Thyroid gland (tissue), 4 donors: Measurements from ENCODE around the gene ZRANB3. TPM values are rescaled to one million over a fixed set of nuclear protein-coding genes. Genes with fewer than 3 reads are reported as not detected.
A peak's percentile ranks its signal among the peaks of the same experiment; 100 is the strongest.

ENCODE experiments used
- DNase-seq, 2 donors: peaks; one replicate each; pipeline ENCODE4 v3.0.0-alpha.2; 2019
- H3K27ac ChIP-seq, 3 donors: fragments of 200-600 bp; sonication (generic); 1 replicate in 2 of 3; 2 replicates in 1 of 3; pipeline ENCODE4 v1.5.1; 2016 to 2019; ENCODE audit warnings: mild to moderate bottlenecking in 1 of 3, moderate library complexity in 1 of 3
- H3K27me3 ChIP-seq: fragments of 200-600 bp; sonication (generic); one replicate; pipeline ENCODE4 v1.5.1; 2019
- H3K36me3 ChIP-seq, 2 donors: fragments of 200-600 bp; sonication (generic); one replicate each; pipeline ENCODE4 v1.5.1; 2016 to 2019
- H3K4me1 ChIP-seq, 2 donors: fragments of 200-600 bp; sonication (generic); one replicate each; pipeline ENCODE4 v1.5.1; 2017 to 2019
- H3K4me3 ChIP-seq, 3 donors: fragments of 200-600 bp; sonication (generic); replicated peaks in 1 of 3; 1 replicate in 2 of 3; 2 replicates in 1 of 3; pipeline ENCODE4 v1.5.1; 2016; ENCODE audit warnings: mild to moderate bottlenecking in 1 of 3
- H3K9me3 ChIP-seq: fragments of 200-600 bp; sonication (generic); one replicate; pipeline ENCODE4 v1.5.1; 2017
- CTCF ChIP-seq, 6 experiments: fragments of 200-600 bp in 3 of 6; fragments of 450-650 bp in 3 of 6; sonication (generic) in 3 of 6; IDR thresholded peaks; one replicate each; pipeline ENCODE4 v1.5.1; 2016 to 2019; ENCODE audit warnings: antibody characterized with exemption in 6 of 6, mild to moderate bottlenecking in 2 of 6, inconsistent platforms in 1 of 6, moderate library complexity in 1 of 6
- POLR2A ChIP-seq, 2 donors: fragments of 450-650 bp; IDR thresholded peaks; one replicate each; pipeline ENCODE4 v1.6.1; 2017; ENCODE audit warnings: antibody characterized with exemption in 2 of 2, mild to moderate bottlenecking in 2 of 2, moderate library complexity in 1 of 2
- WGBS, 2 donors: methylation state at CpG; one replicate each; pipeline ENCODE4 v1.1.5; 2017; 5-methylcytosine and 5-hydroxymethylcytosine counted together
- intact Hi-C: fragments of 100-400 bp; cut with DNase I; formaldehyde crosslinking; loops from one replicate; pipeline ENCODE4 v1.15.1; 2023
- total RNA-seq, 4 donors: library from RNA; depleted of rRNA; stranded (reverse); fragments of >200 nt; gene quantifications; one replicate each; pipeline ENCODE4 v1.2.3, GENCODE V29; 2016

Gene ZRANB3
- total RNA-seq, 4 donors from 2014 or later: 3.1 to 12.2 (median 9.3) TPM

- no peaks in the 10 kb centered on the region for H3K4me1 ChIP-seq
These were observed 36.5 kb downstream of the ZRANB3 start for GRCh38 chr2:135494503-135494902.

GRCh38 chr2:135490376-135490775 is 40.6 kb downstream of the ZRANB3 start:
- Histone ChIP-seq H3K36me3 (no peaks in the 10 kb centered on the region), H3K9me3 (no peaks in the 10 kb centered on the region), H3K4me3 (no peak overlapping the region), H3K27me3 (no peaks in the 10 kb centered on the region), H3K4me1 (no peaks in the 10 kb centered on the region), H3K27ac (no peak overlapping the region)
- 95 to 100% methylated on average over 1 of the region's 1 CpG for WGBS, 2 donors
- DNase-seq: no peak
- no peak for TF ChIP-seq CTCF (IDR thresholded peaks at IDR 0.05)
- no peak for TF ChIP-seq POLR2A (IDR thresholded peaks at IDR 0.05)
- intact Hi-C loops: no loop called here

More at GRCh38 chr2:135494503-135494902, 36.5 kb downstream of the ZRANB3 start:
- Histone ChIP-seq H3K9me3 (no peaks in the 10 kb centered on the region), H3K27ac (no peak overlapping the region), H3K27me3 (no peaks in the 10 kb centered on the region), H3K4me3 (no peak overlapping the region), H3K36me3 (no peaks in the 10 kb centered on the region)
- intact Hi-C loops: no loop called here
- WGBS, 2 donors: 83 to 88% methylated on average over 1 of the region's 1 CpG
- TF ChIP-seq POLR2A (IDR thresholded peaks at IDR 0.05) (no peak), CTCF (IDR thresholded peaks at IDR 0.05) (no peak)
- DNase-seq: no peak

GRCh38 chr2:135485441-135485840 is 45.6 kb downstream of the ZRANB3 start:
- DNase-seq: no peak
- Histone ChIP-seq H3K36me3 (no peaks in the 10 kb centered on the region), H3K9me3 (no peaks in the 10 kb centered on the region), H3K27me3 (no peaks in the 10 kb centered on the region), H3K4me1 (no peaks in the 10 kb centered on the region), H3K4me3 (no peak overlapping the region), H3K27ac (no peak overlapping the region)
- intact Hi-C loops: no loop called here
- TF ChIP-seq POLR2A (IDR thresholded peaks at IDR 0.05): no peak
- no peak for TF ChIP-seq CTCF (IDR thresholded peaks at IDR 0.05)
- 99% methylated on average over 4 of the region's 4 CpGs for whole genome bisulfite sequencing, 2 donors

- intact Hi-C loops: no loop called here
- H3K4me1 ChIP-seq: no peaks in the 10 kb centered on the region
- DNase-seq: no peak
- TF ChIP-seq POLR2A (IDR thresholded peaks at IDR 0.05) (no peak), CTCF (IDR thresholded peaks at IDR 0.05) (no peak)
- no peaks in the 10 kb centered on the region for H3K27me3 ChIP-seq
- H3K36me3 ChIP-seq: no peaks in the 10 kb centered on the region
- no peak overlapping the region for H3K4me3 ChIP-seq
- no peak overlapping the region for H3K27ac ChIP-seq
- no peaks in the 10 kb centered on the region for H3K9me3 ChIP-seq
These were observed 55.9 kb downstream of the ZRANB3 start for GRCh38 chr2:135475128-135475527.

GRCh38 chr2:135473567-135473966 is 57.5 kb downstream of the ZRANB3 start:
- DNase-seq: peak; percentile 7 to 15
- H3K4me1 ChIP-seq: no peaks in the 10 kb centered on the region
- 75 to 84% methylated on average over 2 of the region's 2 CpGs for WGBS, 2 donors
- no peaks in the 10 kb centered on the region for H3K27me3 ChIP-seq
- H3K36me3 ChIP-seq: no peaks in the 10 kb centered on the region
- H3K9me3 ChIP-seq: no peaks in the 10 kb centered on the region
- TF ChIP-seq CTCF (IDR thresholded peaks at IDR 0.05) (peak in 4 of 6 experiments; percentile 21 to 48 (median 35)), POLR2A (IDR thresholded peaks at IDR 0.05) (no peak)
- intact Hi-C loops: no loop called here
- H3K27ac ChIP-seq: no peak overlapping the region
- no peak overlapping the region for H3K4me3 ChIP-seq
